ENCODE results near the gene PGAP1.

DNA sequence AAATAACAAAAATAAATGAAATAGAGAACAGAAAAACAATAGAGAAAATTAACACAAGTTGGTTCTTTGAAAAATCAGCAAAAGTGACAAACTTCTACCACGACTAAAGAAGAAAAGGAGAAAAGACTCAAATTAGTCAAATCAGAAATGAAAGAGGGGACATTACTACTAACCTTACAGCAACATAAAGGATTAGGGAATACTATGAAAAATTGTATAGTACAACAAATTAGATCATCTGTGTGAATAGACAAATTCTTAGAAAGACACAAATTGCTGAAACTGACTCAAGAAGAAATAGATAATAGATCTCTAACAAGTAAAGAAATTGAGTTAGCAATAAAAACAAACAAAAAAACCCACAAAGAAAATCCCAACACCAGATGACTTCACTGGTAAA, 48.5 kb upstream of the PGAP1 start:
- TF ChIP-seq EZH2phosphoT487 (IDR thresholded peaks at IDR 0.05; ENCODE audit: insufficient read depth, low read depth) (no peak), EZH2 (IDR thresholded peaks at IDR 0.05; ENCODE audit: insufficient read depth, poor library complexity, severe bottlenecking) (no peak)
